ENCODE data around the gene WASF3. TPM values are rescaled to one million over a fixed set of nuclear protein-coding genes. Genes with fewer than 3 reads are reported as not detected.

WASF3 gene
- total and polyA plus RNA-seq, 2 of the 13 experiments (the other 11 are each of a cell fraction or from before 2014, with no cell fraction given), result 10.4 to 17.2 TPM

DNA sequence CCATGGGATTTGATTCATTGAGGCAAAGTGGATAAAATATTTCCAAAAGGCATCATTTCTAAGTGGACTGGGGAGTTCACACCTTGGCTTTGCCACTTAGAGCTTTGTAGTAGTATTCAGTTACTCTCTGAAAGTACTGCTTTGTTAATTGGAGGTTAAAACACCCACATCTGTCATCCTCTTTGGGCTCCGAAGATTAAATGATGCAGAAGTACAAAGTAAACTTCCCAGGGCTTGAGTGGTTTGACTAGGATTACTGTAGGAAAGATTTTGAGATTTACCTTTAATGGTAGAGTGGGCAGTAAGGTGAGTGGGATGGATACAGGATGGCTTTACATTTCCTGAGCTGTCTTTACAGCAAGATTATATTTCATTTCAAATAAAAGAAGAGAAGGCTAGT lies 42.4 kb downstream of the WASF3 start:
- DNase-seq (ENCODE audit: low spot score) (no peak), FAIRE-seq (no peak), ATAC-seq (no peak)
- Histone ChIP-seq H3K36me3 (replicated peaks in 1 of 2; ENCODE audit: control insufficient read depth in 1 of 2, insufficient read depth in 2 of 2, low read length in 2 of 2) (no peaks in the 10 kb centered on the region), H3K9me3 (ENCODE audit: low read length) (no peaks in the 10 kb centered on the region), H3K79me2 (ENCODE audit: insufficient read depth, low read length) (peaks cover 58% of the 10 kb centered on the region), H3K9ac (ENCODE audit: insufficient read depth, low read depth, low read length) (no peak overlapping the region), H4K20me1 (ENCODE audit: insufficient read depth, low read length) (no peaks in the 10 kb centered on the region; the same call in 1 of the 2 replicates), H2AFZ (ENCODE audit: low read length) (no peak overlapping the region), H3K4me2 (ENCODE audit: low read depth, low read length) (no peak overlapping the region), H3K27me3 (ENCODE audit: control insufficient read depth in 1 of 2, insufficient read depth in 2 of 2, low read length in 2 of 2) (no peaks in the 10 kb centered on the region), H3K4me1 (ENCODE audit: insufficient read depth, low read length) (peaks cover 5% of the 10 kb centered on the region), H3K4me3 (replicated peaks in 1 of 3; ENCODE audit: insufficient read depth in 1 of 3, low read depth in 2 of 3, low read length in 3 of 3) (no peak overlapping the region), H3K27ac (ENCODE audit: extremely low read length, insufficient read depth, low read length) (no peak overlapping the region)
- ChIA-PET CTCF (ENCODE audit: low intra/inter-chr PET ratio, low total read pairs) (no interaction called here), POLR2A (no interaction called here)
- BruUV-seq (replicated peaks), result no TSS peak
- in situ Hi-C loops (cut with HindIII; ENCODE audit: extremely low pct_ligation_motif_present, low pct_unique_long_range_greater_than_20kb), result no loop called here
- intact Hi-C loops (cut with micrococcal nuclease; ENCODE audit: unreplicated experiment), result no loop called here
- TF ChIP-seq ZIK1 (CRISPR knock-in tag; IDR thresholded peaks at IDR 0.05; ENCODE audit: borderline replicate concordance, low read depth), result no peak
- no peak for TF ChIP-seq ZFP90 (CRISPR knock-in tag; IDR thresholded peaks at IDR 0.05; ENCODE audit: borderline replicate concordance)
- TF ChIP-seq PITX1 (CRISPR knock-in tag; IDR thresholded peaks at IDR 0.05), result no peak
- TF ChIP-seq ZNF75D (CRISPR knock-in tag; IDR thresholded peaks at IDR 0.05; ENCODE audit: borderline replicate concordance), result no peak
- TF ChIP-seq, protein P1, sequence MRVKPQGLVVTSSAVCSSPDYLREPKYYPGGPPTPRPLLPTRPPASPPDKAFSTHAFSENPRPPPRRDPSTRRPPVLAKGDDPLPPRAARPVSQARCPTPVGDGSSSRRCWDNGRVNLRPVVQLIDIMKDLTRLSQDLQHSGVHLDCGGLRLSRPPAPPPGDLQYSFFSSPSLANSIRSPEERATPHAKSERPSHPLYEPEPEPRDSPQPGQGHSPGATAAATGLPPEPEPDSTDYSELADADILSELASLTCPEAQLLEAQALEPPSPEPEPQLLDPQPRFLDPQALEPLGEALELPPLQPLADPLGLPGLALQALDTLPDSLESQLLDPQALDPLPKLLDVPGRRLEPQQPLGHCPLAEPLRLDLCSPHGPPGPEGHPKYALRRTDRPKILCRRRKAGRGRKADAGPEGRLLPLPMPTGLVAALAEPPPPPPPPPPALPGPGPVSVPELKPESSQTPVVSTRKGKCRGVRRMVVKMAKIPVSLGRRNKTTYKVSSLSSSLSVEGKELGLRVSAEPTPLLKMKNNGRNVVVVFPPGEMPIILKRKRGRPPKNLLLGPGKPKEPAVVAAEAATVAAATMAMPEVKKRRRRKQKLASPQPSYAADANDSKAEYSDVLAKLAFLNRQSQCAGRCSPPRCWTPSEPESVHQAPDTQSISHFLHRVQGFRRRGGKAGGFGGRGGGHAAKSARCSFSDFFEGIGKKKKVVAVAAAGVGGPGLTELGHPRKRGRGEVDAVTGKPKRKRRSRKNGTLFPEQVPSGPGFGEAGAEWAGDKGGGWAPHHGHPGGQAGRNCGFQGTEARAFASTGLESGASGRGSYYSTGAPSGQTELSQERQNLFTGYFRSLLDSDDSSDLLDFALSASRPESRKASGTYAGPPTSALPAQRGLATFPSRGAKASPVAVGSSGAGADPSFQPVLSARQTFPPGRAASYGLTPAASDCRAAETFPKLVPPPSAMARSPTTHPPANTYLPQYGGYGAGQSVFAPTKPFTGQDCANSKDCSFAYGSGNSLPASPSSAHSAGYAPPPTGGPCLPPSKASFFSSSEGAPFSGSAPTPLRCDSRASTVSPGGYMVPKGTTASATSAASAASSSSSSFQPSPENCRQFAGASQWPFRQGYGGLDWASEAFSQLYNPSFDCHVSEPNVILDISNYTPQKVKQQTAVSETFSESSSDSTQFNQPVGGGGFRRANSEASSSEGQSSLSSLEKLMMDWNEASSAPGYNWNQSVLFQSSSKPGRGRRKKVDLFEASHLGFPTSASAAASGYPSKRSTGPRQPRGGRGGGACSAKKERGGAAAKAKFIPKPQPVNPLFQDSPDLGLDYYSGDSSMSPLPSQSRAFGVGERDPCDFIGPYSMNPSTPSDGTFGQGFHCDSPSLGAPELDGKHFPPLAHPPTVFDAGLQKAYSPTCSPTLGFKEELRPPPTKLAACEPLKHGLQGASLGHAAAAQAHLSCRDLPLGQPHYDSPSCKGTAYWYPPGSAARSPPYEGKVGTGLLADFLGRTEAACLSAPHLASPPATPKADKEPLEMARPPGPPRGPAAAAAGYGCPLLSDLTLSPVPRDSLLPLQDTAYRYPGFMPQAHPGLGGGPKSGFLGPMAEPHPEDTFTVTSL (CRISPR knock-in tag; IDR thresholded peaks at IDR 0.05; ENCODE audit: borderline replicate concordance), result no peak
- TF ChIP-seq ZNF619 (CRISPR knock-in tag; IDR thresholded peaks at IDR 0.05), result no peak
- TF ChIP-seq EZH2 (conservative IDR thresholded peaks at IDR 0.05; ENCODE audit: low read depth, low read length), result no peak
- no peak for TF ChIP-seq TBL1XR1 (IDR thresholded peaks at IDR 0.05; ENCODE audit: borderline replicate concordance, low read length, partially characterized antibody)
- TF ChIP-seq, protein P2, sequence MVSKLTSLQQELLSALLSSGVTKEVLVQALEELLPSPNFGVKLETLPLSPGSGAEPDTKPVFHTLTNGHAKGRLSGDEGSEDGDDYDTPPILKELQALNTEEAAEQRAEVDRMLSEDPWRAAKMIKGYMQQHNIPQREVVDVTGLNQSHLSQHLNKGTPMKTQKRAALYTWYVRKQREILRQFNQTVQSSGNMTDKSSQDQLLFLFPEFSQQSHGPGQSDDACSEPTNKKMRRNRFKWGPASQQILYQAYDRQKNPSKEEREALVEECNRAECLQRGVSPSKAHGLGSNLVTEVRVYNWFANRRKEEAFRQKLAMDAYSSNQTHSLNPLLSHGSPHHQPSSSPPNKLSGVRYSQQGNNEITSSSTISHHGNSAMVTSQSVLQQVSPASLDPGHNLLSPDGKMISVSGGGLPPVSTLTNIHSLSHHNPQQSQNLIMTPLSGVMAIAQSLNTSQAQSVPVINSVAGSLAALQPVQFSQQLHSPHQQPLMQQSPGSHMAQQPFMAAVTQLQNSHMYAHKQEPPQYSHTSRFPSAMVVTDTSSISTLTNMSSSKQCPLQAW (CRISPR knock-in tag; IDR thresholded peaks at IDR 0.05), result no peak
- no peak for TF ChIP-seq ZNF549 (CRISPR knock-in tag; IDR thresholded peaks at IDR 0.05)
- no peak for TF ChIP-seq ZNF546 (CRISPR knock-in tag; conservative IDR thresholded peaks at IDR 0.05)
- TF ChIP-seq, protein P3, sequence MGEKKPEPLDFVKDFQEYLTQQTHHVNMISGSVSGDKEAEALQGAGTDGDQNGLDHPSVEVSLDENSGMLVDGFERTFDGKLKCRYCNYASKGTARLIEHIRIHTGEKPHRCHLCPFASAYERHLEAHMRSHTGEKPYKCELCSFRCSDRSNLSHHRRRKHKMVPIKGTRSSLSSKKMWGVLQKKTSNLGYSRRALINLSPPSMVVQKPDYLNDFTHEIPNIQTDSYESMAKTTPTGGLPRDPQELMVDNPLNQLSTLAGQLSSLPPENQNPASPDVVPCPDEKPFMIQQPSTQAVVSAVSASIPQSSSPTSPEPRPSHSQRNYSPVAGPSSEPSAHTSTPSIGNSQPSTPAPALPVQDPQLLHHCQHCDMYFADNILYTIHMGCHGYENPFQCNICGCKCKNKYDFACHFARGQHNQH (CRISPR knock-in tag; IDR thresholded peaks at IDR 0.05), result no peak
- 35% methylated on average over 1 of the region's 1 CpG for WGBS (ENCODE audit: low lambda C conversion rate)

All from HepG2 (cell line).